K562 (cell line): Measurements from ENCODE around the gene MEAK7. TPM values are rescaled to one million over a fixed set of nuclear protein-coding genes. Genes with fewer than 3 reads are reported as not detected.
A peak's percentile ranks its signal among the peaks of the same experiment; 100 is the strongest.

Source experiments
- CBX8 ChIP-seq: fragments of 200-600 bp; sonication (generic); IDR thresholded peaks from 2 replicates; pipeline ENCODE4 v1.6.1; 2012; ENCODE audit warnings: borderline replicate concordance, mixed run types, low read depth, mild to moderate bottlenecking, moderate library complexity, mixed read lengths, low read length, control low read depth, inconsistent platforms; ENCODE audit not compliant: poor library complexity, severe bottlenecking; ENCODE audit errors: extremely low read depth
- HDAC2 ChIP-seq: fragments of 450-650 bp; IDR thresholded peaks from 2 replicates; pipeline ENCODE4 v1.6.1; 2016; ENCODE audit warnings: mild to moderate bottlenecking
- HMGN3 ChIP-seq: IDR thresholded peaks from 2 replicates; pipeline ENCODE4 v1.6.1; 2011; ENCODE audit warnings: borderline replicate concordance, low read depth, mild to moderate bottlenecking, mixed read lengths, low read length; ENCODE audit not compliant: insufficient read length; ENCODE audit errors: extremely low read depth
- KLF1 ChIP-seq: fragments of 450-650 bp; IDR thresholded peaks from 2 replicates; pipeline ENCODE4 v1.6.1; 2016; ENCODE audit warnings: missing genetic modification characterization, missing compliant biosample characterization
- L3MBTL2 ChIP-seq: fragments of 450-650 bp; IDR thresholded peaks from 2 replicates; pipeline ENCODE4 v1.6.1; 2016; ENCODE audit warnings: mild to moderate bottlenecking, moderate library complexity
- MAX ChIP-seq: sonication (generic); formaldehyde crosslinking; IDR thresholded peaks from 2 replicates; pipeline ENCODE4 v1.9.0; 2022; ENCODE audit warnings: mild to moderate bottlenecking, missing genetic modification reagents
- PKNOX1 ChIP-seq: fragments of 450-650 bp; IDR thresholded peaks from 2 replicates; pipeline ENCODE4 v1.6.1; 2016
- REST ChIP-seq, 2 experiments: fragments of 450-650 bp; formaldehyde crosslinking in 1 of 2; IDR thresholded peaks; 2 replicates each; pipeline versions ENCODE4 v1.4.0 to v1.6.1; 2014 to 2020; ENCODE audit warnings: mild to moderate bottlenecking in 2 of 2, borderline replicate concordance in 1 of 2, low read depth in 1 of 2
- TEAD2 ChIP-seq: fragments of 450-650 bp; IDR thresholded peaks from 2 replicates; pipeline ENCODE4 v1.6.1; 2016; ENCODE audit warnings: missing genetic modification characterization, control low read depth, missing compliant biosample characterization
- TOE1 ChIP-seq, 2 experiments: fragments of 450-650 bp in 1 of 2; sonication (generic) in 1 of 2; formaldehyde crosslinking in 1 of 2; IDR thresholded peaks; 2 replicates each; pipeline versions ENCODE4 v1.7.1 to v1.8.0; 2016 to 2022; ENCODE audit warnings: borderline replicate concordance in 2 of 2, mild to moderate bottlenecking in 2 of 2, antibody characterized with exemption in 1 of 2, inconsistent platforms in 1 of 2, low read depth in 1 of 2, missing genetic modification reagents in 1 of 2, moderate library complexity in 1 of 2
- TRIM25 ChIP-seq: fragments of 450-650 bp; IDR thresholded peaks from 2 replicates; pipeline ENCODE4 v1.7.0; 2016; ENCODE audit warnings: borderline replicate concordance
- ZNF175 ChIP-seq: fragments of 200-800 bp; sonication (Bioruptor generic); IDR thresholded peaks from 2 replicates; pipeline ENCODE4 v1.6.1; 2016; ENCODE audit warnings: low read depth, mild to moderate bottlenecking, missing genetic modification characterization, missing compliant biosample characterization
- ZNF274 ChIP-seq: IDR thresholded peaks from 2 replicates; pipeline ENCODE4 v1.6.1; 2011; ENCODE audit warnings: low read depth, mild to moderate bottlenecking, low read length, moderate library complexity, borderline replicate concordance
- polyA plus RNA-seq, 8 experiments: library from polyadenylated mRNA; depleted of rRNA in 4 of 8; stranded (reverse) in 5 of 8; unstranded in 3 of 8; fragments of >200 nt; fragmentation: Nextera tagmentation in 2 of 8; fragmentation: Illumina TruSeq in 1 of 8; extraction: Ambion mirVana in 2 of 8; extraction: Trizol in 1 of 8; gene quantifications; 2 replicates each; pipeline versions ENCODE4 v1.2.1 to v1.2.3, GENCODE V29; 2011 to 2014; ENCODE audit warnings: inconsistent platforms in 1 of 8, missing spikeins in 1 of 8
- total RNA-seq, 7 experiments: library from RNA; depleted of rRNA in 6 of 7; stranded (reverse); fragments of >200 nt in 6 of 7; fragmentation: Illumina TruSeq in 2 of 7; extraction: Trizol in 2 of 7; gene quantifications; 2 replicates each; pipeline versions ENCODE4 v1.2.1 to v1.2.3, GENCODE V29; 2011 to 2021; ENCODE audit warnings: low replicate concordance in 1 of 7

Gene MEAK7
- total and polyA plus RNA-seq, 9 of the 15 experiments (the other 6 are each of a cell fraction or from before 2014, with no cell fraction given), result 1.4 to 14.5 (median 6.3) TPM

GRCh38 chr16:84504420-84505248, at the start of gene MEAK7 (continued):
- TF ChIP-seq TOE1 (IDR thresholded peaks at IDR 0.05; ENCODE audit: borderline replicate concordance) (no peak; the same call in 1 of the 2 replicates), TOE1 (CRISPR knock-in tag; IDR thresholded peaks at IDR 0.05; ENCODE audit: borderline replicate concordance, low read depth) (0 out of 2 replicates have a peak, but pooled peaks have one; percentile 6), ZNF274 (no peak), REST (IDR thresholded peaks at IDR 0.05; ENCODE audit: borderline replicate concordance) (peak; percentile 72), REST (CRISPR knock-in tag; IDR thresholded peaks at IDR 0.05; ENCODE audit: low read depth) (no peak), HMGN3 (peak; percentile 68), TRIM25 (no peak), CBX8 (no peak), KLF1 (tag) (peak; percentile 87; the same call in 1 of the 2 replicates), PKNOX1 (peak; percentile 100), HDAC2 (peak; percentile 57; the same call in 1 of the 2 replicates), ZNF175 (CRISPR knock-in tag) (no peak), MAX (peak; percentile 60), L3MBTL2 (peak; percentile 83), TEAD2 (no peak)
